GM18867 (cell line): ENCODE results near the gene CST9L.
"Not testable (repeated sequence)": the region's sequence is repeated elsewhere in the genome, so short reads cannot be mapped to it uniquely, and the experiment has no call there.

ENCODE experiments used
- ATAC-seq: cut with Tn5 transposase; IDR thresholded peaks from one replicate; pipeline ENCODE4 v1.9.1; 2021; ENCODE audit warnings: mild to moderate bottlenecking, moderate library complexity; ENCODE audit not compliant: unreplicated experiment

Gene CST9L

DNA sequence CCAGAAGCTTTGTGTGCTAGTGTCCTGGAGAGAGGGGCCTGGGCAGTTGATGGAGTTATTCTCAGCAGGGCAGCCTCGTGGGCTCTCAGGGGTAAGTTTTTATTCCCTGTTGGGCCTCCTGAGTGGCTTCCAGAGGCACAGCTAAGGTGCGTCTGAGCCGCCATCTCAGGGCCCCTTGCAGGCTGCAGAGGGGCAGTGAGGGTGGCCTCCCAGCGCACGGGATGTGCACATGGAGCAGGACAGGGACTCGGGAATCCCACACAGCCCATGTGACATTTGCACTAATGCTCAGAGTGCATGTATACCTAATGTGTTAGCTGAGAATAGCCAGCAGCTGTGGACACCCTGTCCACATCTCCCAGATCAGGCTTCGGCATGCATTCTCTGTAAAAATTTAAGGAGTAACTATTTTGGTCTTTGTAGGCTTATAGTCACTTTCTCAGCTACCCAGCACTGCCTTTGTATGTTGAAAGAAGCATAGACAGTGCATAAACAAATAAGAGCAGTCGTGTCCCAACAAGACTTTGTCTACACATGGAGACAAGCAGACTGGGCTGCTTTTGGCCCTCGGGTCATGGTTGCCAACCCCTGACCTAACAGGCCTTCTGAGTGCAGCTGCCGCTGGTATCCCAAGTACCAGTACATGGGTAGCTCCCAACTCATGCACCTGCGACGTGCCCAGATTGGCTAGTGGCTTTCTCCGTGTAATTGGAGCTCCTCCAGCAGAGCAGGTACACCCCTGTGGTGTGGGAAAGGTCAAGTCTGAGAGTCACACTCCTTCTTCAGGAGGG is 18.6 kb upstream of the CST9L start:
- ATAC-seq: no peak

DNA sequence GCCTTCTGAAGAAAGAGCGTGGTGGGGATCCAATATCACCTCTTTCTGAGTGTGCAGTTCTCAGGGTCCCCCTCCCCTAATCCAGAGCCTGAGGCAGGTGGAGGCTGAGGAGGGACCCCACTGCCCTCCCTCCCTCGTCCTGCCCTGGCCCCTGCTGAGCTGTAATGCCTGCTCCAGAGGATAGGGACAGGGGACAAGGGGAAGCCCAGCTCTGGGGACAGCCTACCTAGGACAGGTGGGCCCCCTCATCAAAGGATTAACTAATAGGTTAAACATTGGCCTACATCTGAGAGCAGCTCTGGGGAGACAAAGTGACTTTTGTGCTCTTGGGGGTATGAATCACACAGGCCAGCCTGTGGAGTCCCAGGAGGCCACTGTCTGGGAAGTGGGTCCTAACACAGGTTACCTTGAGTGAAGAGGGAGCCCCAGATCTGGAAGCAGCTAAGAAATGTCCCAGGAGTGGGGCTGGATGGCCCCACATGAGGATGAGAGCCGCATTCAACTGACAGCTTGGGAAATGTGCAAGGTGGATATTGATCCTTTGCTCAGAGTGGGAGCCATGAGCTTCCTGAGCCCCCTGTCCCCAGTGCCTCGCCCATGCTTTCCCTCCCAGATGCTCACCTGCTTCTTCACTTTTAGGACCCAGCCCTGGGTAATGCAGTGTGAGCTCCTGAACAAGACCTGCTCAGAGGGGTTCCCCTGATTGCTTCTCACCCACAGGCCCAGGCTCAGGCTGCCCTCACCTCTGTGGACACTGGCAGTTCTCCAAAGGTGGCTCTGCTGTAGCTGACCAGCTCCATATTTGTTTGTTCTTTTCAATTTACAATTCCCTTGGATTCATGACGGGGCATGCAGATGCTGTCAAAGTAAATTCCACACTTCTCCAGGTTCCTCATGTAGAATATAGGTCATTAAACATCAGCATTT is 17.8 kb upstream of the CST9L start:
- no peak for ATAC-seq

DNA sequence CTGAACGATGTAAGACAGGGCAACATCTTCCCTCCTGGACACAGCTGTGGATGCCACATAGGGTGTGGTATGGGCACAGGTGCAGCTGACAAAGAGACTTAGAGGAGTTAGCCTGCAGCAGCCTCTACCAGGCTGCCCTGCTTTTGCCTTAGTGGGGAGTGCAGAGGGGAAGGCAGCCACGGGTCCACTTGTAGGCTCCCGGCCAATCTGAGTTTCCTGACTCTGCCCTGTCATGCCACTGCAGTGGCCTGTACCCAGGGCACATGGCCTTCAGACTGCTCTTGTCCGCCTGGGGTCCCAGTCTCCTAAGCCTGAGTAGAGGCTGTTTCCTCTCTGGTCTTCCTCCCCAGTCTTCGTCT is 17.1 kb upstream of the CST9L start:
- no peak for ATAC-seq

DNA sequence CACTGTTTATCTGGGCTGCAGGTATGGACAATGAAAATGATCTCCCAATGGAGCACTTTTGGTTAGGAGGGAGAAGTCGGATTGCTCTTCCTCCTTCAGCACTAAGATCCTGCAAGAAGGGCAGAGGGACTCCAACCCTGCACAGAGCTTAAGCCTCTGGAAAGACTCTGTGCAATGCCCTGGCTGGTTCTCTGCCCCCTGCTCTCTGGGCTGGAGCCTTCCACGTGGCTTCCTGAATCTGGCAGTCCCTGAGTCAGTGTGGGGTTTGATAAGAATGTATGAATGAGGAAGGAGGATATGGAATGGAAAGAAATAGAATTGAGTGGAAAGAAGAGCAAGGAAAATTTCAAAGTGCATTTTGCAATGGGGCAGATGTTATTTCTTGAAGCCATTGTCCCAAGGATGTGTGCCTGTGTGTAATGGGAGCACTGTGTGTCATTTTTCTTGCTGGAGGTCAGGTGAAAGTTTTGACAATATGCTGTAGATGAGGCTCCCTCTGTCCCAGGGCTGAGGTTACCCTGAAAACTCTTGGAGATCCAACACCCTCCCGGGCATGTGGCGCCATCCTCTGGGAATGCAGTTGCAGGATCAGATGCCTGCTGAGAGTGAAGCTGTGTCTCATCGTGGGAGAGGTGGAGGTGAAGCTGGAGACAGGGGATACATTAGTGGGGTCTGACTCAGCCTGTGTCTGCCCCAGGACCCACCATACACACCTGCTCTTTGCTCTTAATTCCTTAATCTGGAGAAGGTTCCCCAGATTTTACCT is 16.3 kb upstream of the CST9L start:
- ATAC-seq: no peak

DNA sequence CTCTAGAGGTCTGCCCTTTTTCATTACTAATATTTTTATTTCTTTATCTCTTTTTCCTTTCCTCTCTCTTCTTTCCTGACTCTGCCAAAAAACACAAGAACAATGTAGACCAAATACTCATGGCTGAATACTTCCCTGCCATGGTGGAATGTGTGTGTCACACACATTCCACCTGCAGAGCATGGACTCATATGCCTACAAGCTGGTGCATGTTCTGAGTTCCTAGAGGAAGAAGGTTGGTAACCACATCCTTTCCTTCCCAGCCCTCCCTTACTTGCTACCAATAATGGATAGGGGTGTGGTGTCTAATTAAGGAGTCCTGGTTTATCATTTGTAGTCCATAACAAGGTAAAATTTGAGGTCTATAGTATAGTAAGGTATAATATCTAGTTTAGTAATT is 15.2 kb upstream of the CST9L start:
- no peak for ATAC-seq

DNA sequence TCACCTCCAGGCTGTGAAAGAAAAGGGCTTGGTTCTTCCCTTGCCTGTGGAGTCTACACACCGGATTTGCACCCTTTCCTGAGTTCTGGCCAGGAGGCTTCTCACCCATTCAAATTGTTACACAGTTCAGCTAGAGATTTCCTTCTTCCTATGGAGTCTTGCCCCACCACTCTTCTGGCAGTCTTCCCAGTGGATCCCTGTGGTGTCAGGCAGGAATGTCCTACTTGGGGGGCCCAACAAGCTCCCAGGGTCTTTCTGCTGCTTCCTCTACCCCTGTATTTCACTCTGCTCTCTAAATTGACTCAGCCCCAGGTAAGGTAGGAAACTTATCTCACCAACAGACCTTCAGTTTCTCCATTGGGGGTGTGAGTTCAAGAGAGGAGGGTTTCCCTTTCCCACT is 14.0 kb upstream of the CST9L start:
- no peak for ATAC-seq

DNA sequence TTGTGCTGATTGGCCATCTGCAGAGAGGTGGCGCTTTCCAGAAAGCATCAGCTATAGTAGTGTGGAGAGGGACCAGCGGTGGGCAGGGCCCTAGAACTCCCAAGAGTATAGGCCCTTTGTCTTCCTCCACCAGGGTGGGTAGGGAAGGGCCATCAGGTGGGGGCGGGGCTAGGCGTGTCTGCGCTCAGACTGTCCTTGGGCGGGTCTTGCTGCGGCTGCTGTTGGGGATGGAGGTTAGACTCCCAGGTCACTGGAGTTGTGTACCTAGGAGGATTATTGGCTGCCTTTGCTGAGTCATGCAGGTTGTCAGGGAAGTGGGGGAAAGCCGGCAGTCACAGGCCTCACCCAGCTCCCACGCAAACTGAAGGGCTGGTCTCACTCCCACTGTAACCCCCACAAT is 13.5 kb upstream of the CST9L start:
- ATAC-seq: not testable (repeated sequence)

DNA sequence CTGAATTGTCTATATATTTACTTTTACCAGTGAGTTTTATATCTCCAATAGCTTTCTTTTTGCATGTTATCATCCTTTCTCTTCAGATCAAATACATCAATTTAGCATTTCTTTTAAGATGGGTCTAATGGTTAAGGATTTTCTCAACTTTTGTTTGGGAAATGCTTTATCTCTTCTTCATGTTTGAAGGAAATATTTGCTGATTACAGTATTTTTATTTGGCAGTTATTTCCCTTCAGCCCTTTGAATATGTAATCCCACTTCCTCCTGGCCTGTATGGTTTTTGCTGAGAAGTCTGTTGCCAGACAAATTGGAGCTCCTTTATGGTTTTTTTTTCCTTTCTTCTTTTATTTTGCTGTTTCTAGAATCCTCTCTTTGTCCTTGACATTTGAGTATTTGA is 6.7 kb upstream of the CST9L start:
- ATAC-seq: no peak

DNA sequence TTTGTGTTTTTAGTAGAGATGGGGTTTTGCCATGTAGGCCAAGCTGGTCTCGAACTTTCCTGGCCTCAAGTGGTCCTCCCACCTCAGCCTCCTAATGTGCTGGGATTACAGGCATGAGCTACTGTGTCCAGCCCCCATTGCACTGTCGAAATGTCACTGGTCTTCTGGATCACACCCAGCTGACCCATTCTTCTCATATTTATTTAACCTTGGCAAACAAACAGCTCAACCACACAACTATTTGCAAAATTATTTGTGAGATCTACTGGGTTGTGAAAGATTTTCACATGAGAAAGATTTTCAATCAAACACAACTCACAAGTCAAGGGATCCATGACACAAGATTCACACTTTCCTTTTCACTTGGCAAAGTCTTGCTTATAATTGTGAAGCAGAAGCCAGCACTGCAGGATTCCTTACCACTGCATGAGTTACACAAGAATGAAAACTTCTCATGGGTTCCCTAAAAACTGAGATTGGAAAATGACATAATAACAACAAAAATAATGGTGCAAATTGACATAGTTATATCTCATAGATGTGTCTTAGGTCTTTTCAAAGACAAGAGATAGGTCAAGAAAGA is 2.0 kb upstream of the CST9L start:
- ATAC-seq: no peak

DNA sequence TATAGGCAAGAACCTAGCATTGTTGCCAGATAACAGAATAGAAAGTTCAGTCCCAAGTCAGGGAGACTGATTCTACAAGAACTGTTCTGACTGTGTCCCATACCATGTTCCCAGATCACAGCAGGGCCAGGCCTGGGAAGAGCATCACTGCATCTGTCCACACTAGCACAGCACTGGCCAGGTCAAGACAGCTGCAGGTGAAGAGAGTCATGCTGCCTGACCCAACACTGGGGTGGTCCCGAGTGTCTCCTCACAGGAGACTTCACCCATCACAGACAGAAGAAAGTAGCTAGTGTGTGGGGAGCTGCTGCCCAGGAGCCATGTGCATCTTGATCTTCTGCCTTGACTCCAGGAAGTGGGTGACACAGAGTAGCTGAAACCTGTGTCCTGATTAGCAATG is 1.3 kb upstream of the CST9L start:
- ATAC-seq: no peak

DNA sequence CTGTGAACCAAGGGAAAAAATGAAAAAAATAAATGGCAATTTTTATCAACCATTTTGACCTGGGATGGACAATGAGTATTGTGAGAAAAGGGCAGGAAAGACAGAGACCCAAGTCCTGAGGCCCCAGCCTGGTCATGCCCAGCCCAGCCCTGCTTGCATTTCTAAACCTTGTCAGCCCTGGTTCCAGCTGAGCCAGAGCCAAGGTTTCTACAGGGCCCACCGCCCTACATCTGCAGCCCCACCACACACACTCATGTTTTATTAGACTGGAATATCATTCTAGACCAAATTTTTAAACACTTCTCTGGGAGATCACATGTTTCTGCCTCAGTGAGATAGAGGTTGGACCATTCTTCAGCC is 667 bp upstream of the CST9L start:
- ATAC-seq: no peak

DNA sequence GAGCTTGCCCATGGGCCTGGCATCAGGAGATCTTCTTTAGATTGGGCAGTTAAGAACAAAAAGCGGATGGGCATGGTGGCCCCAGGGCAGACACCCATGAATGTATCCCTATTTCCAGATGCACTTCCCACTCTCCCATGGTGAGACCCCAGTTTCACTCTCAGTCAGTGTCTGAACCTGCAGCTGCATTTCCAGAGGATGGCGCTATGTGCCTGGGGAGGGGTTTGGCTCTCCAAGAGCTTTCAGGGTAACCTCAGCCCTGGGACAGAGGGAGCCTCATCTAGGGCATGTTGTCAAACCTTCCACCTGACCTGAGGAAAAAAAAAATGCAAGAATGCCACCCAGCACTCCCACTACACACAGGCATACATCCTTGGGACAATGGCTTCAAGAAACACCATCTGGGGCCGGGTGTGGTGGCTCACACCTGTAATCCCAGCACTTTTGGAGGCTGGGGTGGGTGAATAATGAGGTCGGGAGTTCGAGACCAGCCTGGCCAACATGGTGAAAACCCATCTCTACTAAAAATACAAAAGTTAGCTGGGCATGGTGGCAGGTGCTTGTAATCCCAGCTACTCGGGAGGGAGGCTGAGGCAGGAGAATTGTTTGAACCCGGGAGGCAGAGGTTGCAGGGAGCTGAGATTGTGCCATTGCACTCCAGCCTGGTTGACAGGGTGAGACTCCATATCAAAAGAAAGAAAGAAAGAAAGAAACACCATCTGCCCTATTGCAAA is 1.9 kb downstream of the CST9L start:
- ATAC-seq: no peak

DNA sequence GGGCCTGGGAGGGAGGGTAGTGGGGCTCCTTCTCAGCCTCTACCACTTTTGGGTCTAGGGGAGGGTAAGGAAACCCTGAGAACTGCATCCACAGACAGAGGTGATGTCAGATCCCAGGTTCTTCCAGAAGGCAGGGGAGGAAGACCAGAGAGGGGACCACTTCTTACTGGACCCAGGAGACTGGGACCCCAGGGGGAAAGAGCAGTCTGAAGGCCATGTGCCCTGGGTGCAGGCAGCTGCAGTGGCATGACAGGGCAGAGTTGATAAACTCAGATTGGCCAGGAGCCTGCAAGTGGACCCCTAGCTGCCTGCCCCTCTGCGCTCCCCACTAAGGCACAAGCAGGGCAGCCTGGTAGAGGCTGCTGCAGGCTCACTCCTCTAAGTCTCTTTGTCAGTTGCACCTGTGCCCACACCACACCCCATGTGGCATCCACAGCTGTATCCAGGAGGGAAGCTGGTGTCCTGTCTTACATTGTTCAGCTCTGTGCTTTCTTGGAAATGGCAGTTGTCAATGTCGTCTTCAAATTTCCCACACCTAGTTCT is 2.7 kb downstream of the CST9L start:
- ATAC-seq: no peak

DNA sequence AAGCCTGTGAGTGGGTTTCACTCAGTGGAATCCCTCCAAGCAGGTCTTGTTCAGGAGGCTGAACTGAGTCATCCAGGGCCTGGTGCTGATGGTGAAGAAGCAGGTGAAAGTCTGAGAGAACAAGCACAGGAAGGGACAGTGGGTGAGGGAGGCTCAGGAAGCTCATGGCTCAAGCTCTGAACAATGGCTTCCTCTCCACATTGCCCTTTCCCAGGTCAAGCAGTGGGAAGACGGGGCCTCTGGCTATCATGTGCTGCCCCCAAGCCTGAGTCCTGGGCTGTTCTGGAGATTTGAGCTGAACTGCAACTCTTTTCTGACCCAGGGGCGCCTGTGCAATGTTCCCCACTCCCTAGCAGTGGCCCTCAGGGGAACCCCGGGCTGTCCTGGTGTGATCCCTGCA is 3.4 kb downstream of the CST9L start:
- ATAC-seq: no peak

DNA sequence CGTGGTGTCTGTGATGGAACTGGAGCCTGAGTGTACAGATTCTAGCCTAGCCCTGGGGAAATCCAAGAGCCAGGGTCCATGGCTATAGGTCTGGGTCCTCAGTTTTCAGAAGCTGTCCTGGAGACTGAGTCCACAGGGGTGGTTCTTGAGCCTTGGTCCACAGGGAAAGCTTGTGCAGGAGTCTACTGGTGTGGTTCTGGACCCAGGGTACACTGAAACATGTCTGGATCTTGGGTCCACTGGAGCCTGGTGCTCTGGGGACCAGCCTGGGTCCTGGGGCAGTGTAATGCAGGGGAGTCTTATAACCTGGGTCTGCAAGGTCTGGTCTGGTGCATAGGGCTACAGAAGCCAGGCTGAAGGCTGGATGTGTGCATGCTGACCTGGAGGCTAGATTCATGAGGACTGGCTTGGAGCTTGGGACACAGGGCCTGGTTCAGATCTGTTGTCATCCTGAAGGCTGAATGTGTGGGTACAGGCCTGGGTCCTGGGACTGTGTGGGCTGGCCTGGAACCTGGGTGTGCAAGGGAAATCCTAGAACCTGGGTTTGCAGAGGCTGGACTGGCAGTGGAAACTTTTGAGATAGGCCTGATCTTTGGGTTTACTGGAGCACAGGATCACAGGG is 5.5 kb downstream of the CST9L start:
- ATAC-seq: no peak

DNA sequence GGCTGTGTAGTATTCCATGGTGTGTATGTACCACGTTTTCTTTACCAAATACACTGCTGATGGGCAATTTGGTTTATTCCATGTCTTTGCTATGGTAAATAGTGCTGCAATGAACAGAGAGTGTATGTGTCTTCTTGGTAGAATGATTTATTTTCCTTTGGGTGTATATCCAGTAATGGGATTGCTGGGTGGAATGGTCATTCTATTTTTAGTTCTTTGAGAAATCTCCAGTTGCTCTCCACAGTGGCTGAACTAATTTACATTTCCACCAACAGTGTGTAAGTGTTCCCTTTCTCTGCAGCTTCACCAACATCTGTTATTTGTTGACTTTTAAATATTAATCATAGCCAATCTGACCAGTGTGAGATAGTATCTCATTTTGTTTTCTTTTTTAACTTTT is 13.9 kb downstream of the CST9L start:
- no peak for ATAC-seq

DNA sequence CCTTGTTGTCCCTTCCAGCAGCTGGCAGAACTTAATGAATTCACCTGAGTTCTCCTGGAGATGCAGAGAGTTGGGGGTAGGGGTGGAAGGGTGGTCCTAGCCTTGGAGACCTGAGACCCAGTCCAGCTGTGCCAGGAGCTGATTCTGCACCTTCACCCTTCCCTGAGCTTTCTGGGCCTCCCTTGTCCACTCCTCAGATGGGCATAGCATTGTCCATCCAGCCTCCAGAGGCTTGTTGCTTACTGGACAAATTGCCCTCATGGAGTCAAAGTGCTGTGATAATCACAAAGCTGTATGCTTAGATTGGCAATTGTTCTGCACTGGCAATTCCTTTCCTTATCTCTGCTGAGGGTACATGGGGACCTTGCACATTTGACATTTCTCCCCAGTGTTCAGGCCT is 16.5 kb downstream of the CST9L start:
- no peak for ATAC-seq

DNA sequence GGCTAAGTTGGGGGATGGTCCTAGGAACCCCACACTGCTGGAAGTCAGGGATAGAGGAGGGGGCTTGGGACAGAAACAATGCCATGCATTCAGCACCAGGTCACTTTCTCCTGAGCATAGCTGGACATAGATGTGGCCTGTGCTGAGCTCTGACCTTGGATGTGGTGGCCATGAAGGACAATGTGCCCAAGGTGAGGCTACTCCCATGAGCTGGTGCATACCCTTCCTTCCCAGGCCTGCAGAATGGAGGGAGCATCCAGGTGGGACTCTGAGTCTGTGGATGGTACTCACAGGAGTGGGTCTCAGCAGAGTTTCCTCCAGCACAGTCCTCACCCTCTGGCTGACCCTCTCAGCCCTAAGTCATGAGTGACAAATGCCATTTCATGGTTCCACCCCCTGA is 16.9 kb downstream of the CST9L start:
- ATAC-seq: no peak

DNA sequence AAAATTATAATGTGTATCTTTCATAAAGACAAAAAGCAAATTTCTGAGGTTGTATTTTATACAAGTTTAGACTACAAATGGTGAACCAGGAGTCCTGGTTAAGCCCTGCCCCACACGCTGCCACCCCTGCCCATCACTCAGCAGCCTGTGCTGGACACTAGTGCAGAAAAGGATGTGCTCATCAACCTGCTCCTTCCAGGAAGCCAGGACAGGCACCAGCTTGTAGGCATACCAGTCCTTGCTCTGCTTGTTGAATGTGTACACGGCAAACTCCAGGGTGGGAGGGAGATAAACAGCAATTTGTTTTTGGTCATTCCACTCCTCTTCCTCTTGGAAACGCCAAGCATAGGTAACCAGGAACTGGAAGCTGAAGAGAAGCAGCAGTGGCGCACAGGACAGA is 18.1 kb downstream of the CST9L start:
- no peak for ATAC-seq

DNA sequence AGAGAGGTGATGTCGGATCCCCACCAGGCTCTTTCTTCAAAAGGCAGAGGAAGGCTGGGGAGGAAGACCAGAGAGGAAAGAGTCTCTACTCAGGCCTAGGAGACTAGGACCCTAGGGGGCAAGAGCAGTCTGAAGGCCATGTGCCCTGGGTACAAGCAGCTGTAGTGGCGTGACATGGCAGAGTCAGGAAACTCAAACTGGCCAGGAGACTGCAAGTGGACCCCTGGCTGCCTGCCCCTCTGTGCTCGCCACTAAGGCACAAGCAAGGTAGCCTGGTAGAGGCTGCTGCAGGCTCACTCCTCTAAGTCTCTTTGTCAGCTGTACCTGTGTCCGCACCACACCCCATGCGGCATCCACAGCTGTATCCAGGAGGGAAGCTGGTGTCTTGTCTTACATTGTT is 19.9 kb downstream of the CST9L start:
- ATAC-seq: no peak
